Stimulated activated CD4-positive, alpha-beta T cell treated with anti-CD3 and anti-CD28 coated beads, Interleukin-4, amount 100 ng/mL, for 24 hours (primary cell): Measurements from ENCODE around the gene STRA6.

Experiments
- DNase-seq: peaks from one replicate; pipeline ENCODE4 v3.0.0-alpha.2; 2020

STRA6 gene, protein sequence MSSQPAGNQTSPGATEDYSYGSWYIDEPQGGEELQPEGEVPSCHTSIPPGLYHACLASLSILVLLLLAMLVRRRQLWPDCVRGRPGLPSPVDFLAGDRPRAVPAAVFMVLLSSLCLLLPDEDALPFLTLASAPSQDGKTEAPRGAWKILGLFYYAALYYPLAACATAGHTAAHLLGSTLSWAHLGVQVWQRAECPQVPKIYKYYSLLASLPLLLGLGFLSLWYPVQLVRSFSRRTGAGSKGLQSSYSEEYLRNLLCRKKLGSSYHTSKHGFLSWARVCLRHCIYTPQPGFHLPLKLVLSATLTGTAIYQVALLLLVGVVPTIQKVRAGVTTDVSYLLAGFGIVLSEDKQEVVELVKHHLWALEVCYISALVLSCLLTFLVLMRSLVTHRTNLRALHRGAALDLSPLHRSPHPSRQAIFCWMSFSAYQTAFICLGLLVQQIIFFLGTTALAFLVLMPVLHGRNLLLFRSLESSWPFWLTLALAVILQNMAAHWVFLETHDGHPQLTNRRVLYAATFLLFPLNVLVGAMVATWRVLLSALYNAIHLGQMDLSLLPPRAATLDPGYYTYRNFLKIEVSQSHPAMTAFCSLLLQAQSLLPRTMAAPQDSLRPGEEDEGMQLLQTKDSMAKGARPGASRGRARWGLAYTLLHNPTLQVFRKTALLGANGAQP

DNA sequence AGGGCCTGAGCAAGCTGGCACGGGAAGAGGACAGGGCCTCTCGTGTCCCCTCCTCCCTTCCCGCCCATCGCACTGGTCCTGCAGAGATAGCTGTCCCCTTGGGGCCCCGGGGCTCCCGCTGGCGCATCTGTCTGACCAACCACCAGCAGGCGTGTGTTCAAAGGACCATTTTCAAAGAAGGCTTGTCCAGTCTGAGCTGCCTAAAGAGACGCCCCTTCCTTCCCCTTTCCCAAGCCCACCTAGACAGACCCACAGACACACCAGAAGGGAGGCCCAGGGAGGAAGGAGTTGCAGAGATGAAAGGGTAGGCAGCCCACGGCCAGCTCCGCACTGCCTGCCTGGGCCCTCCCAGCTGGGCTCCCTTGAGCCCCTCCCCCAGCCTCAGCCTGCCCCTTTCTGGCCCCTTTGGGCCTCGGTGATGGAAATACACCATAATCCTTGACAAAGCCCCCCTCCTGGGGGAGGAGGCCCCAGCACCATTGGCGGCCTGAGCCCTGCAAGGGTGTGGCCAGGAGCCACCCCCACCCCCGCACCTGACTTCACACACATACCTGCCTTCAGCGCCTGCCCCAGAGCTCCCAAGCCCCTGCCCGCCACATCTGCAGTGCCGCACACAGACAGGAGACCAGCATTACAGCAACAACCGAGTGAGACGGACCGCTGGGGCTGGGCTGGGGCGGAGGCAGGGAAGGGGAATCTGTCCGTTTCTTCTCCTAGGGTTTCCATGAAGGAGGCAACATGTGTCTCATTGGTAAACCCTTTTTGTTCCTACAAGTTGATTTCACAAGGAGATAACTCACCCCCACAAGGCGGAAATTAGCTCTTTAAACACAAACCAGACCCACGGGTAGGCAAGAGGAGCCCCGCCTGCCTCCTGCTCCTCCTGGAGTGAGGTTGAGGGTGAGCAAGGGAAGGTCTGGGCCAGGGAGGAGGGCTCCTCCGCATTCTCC, at the start of gene STRA6:
Gene STRA6, minus strand, starts transcription at position 336 of the 950 bp plus-strand sequence. CDS start 520 bp downstream, outside the sequence.
- DNase-seq: no peak

GRCh38 chr15:74252291-74252690, 49.7 kb upstream of the STRA6 start:
- DNase-seq: no peak

DNA sequence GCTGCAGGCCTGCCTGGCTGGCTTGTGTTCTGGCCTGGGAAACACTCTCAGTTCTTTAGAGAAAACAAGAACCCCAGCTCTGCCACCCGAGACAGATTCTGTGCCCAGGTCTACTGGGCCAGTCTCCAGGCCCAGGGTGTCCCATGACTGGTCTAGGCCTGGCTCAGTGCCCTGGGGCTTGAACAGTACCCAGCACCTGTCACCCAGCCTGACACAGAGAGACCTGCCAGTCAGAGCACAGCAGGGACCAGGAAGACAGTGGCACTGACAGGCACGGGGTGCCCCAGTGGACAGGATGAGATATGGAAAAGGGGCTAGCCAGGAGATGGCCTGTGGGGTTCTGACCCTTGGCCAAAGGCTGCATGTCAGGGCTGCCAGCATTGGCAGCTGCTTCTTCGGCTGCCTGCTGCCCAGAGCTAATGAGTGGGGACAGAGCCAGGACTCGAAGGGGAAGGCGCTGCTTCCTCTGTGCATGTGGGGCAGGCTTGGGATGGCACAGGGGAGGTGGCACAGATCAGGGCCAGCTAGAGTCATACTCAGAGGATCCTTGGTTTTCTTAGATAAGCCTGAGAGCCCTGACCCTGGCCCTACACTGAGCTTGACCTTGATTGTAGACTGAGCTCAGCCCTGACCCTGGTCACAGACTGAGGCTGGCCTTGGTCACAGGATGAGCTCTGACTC, 48.7 kb upstream of the STRA6 start:
- DNase-seq: no peak

GRCh38 chr15:74250266-74250665, 47.7 kb upstream of the STRA6 start:
- no peak for DNase-seq

- DNase-seq: no peak
Measured at GRCh38 chr15:74245342-74245931, 42.9 kb upstream of the STRA6 start.

- no peak for DNase-seq
Measured at GRCh38 chr15:74244822-74245341, 42.3 kb upstream of the STRA6 start.

GRCh38 chr15:74243431-74243830, 40.8 kb upstream of the STRA6 start:
- DNase-seq: no peak

DNA sequence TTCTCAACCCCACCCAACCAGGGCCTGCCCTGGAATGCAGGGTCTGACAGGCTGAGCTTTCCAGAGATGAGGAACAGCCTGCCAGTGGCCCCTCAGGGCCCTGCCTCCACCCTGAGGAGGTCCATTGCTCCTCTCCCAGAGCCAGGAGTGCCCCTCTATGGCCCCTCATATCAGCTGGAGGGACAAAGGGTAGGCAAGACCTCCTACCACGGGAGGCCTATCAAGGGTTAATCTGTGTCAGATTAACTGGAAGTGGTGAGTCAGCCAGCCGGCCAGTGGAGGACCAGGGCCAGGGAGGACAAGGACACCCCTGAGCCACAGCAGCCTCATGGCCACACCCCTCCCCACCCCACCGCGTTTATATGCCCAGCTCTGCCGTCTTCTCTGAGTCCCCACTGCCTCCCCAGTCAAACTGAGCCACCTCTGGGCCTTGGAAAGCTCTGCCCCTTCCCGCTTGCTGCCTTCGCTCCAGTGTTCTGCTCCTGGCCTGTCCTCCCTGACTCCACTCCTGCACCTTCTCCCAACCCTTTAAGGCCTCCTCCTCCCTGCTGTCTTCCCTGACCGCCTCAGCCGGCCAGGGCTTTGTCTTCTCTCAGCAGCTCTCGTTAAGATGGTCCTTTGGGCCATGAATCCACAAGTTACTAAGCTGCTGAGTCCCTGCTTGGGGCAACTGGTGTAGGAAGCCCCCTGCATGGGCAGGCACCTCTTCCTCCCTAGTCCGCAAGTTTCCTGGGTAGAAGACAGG, 40.0 kb upstream of the STRA6 start:
- DNase-seq: no peak

GRCh38 chr15:74240897-74241614, 38.5 kb upstream of the STRA6 start:
- no peak for DNase-seq

DNA sequence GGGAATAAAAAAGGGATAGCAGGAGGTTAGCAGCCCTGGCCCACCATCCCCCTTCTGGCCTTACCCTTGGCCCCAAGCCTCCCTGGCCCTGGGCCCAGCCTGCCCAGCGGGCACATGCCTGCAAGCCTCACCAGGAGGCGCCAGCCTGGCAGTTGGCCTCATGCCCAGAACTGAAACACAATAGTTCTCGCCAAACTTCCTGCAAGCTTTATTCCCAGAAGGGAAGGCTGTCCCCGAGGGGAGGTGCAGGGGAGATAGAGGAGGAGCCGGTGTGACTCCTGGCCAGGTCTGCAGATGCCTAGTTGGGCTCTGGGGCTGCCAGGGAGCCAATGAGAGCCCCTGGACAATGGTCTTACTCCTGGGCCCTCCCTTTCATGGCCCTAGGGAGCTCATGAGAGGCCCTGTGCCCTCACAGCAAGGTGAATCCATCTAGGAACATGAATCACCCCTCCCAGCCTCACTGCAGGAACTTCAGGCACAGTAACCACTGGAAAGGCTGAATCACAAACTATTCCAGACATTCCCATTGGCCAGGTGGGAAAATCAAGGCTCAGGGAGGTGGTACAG, 37.5 kb upstream of the STRA6 start:
- DNase-seq: no peak

- no peak for DNase-seq
Measured at GRCh38 chr15:74239051-74239705, 36.6 kb upstream of the STRA6 start.

GRCh38 chr15:74235962-74236361, 33.4 kb upstream of the STRA6 start, which contains the start of gene CCDC33:
Gene CCDC33, plus strand, starts transcription at chr15:74236326. Its CDS starts 394 bp downstream, at chr15:74236720.
- no peak for DNase-seq

- DNase-seq: no peak
Measured at GRCh38 chr15:74234598-74234875, 31.9 kb upstream of the STRA6 start.

DNA sequence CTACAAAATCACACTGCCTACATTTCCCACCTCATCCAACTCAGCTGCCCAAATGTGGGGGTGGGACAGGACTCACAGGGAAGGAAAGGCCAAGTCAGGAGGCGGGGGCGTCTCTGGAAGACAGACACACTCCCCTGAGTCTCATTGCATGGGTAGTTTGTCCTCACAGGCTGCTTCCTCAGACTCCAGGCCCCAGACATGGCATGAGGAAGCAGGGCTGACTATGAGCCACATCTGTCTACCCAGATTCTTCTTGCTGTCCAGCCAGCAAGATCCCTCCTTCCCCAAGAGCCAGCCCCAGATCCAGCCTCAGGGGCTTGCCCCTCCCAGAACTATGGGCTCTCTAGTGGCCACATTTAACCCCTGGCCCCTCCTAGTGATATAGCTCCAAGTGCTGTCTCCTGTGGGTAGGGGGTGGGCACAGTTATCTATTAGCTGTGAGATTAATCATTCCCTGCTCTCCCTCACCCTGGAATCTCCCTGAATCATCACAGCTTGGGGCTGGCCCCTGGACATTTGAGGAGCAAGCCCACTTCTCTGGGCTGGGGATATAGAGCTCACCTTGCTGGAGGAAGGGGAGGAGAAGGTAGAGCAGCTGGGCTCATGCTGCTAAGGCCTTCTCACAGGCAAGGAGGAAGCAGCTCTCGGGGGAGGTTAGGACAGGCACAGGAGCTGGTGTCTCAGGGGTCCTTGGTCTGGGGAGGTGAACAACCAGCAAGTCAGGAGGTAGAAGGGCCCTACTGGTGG, 31.4 kb upstream of the STRA6 start:
- no peak for DNase-seq

GRCh38 chr15:74233373-74233772, 30.8 kb upstream of the STRA6 start:
- DNase-seq: no peak

DNA sequence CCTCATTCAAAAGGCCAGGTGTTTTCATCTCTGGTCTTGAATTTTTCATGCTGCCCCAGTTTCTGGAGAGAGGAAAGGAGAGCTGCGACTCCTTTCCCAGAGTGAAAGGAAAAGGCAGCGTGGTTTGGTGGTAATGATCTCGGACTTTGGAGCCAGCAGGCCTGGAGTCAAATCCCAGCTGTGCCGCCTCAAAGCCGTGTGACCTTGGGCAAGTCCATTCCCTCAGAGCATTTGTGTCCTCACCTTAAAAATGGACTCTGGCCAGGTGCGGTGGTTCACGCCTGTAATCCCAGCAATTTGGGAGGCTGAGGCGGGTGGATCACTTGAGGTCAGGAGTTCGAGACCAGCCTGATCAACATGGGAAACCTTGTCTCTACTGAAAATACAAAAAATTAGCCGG, 28.9 kb upstream of the STRA6 start:
- DNase-seq: no peak

DNA sequence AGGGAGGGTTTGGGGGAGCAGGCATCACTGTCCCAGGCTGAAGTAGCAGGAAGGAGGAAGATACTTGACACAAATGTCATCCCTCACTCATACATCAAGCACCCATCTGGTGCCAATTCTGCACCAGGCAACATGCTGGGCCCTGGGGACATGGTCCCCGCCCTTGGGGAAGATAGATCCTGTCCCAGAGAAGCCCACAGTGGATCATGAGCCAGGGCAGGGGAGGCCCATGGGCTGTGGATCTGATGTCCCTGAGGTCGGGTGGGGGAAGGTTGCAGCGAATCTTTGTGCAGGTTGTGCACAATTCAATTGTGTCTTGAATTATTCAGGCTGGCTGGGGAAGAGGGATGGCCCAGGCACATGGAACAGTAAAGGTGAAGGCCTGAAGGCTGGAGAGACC, 27.1 kb upstream of the STRA6 start:
- no peak for DNase-seq

GRCh38 chr15:74228723-74229081, 26.1 kb upstream of the STRA6 start:
- DNase-seq: no peak
